GM12874 (cell line): ENCODE results near the gene SCYGR1.

ENCODE experiments used
- CTCF ChIP-seq: IDR thresholded peaks from 2 replicates; pipeline ENCODE4 v1.5.1; 2011; ENCODE audit warnings: low read depth, mild to moderate bottlenecking, control low read depth, low read length, moderate library complexity; ENCODE audit not compliant: insufficient read depth

Gene SCYGR1

GRCh38 chr2:227389231-227389630, 1.5 kb upstream of the SCYGR1 start:
- no peak for TF ChIP-seq CTCF

DNA sequence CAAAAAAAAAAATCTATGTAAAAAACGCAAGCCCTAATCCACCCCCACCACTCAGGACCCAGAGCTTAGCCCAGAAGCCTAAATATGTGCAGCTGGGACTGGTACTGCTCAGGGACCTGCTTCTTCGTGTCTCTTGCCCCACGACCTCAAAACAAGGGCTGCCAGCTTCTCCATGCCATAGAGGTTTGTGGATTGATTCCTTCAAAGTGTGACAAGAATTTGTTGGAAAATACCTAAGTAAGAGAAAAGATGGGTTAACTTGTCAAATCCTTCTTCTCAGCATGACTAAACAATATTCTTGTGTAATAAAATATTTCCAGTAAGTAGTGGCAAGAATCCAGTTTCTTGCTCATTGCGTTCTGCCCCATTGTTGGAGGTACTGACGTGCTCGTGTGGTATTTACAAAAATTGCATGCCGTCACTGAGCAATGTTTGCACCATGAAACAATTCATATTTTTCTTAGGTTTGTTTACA, 825 bp upstream of the SCYGR1 start:
- TF ChIP-seq CTCF = no peak

- no peak for TF ChIP-seq CTCF
These were observed 1.1 kb downstream of the SCYGR1 start for GRCh38 chr2:227386630-227387029.

- TF ChIP-seq CTCF = no peak
These were observed 4.1 kb downstream of the SCYGR1 start for GRCh38 chr2:227383686-227384085.

DNA sequence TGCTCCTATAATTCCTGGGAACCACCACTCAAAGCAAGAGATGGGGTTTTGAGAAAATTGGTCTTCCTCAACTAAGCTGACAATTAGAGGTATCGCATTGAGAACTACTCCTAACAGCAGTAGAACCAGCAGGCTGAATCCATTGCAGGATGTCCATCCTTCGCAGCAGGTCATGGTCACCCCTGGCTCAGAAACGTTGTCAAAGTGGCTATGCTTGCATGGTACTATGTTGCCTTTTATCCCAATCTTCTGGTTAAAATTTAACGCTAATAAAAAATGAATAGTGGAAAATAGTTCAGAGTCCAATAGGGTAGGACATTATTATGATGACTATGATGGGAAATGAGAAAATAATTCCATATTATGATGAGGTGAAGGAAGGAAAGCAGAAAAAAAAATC, 8.7 kb downstream of the SCYGR1 start, which contains the start of gene TM4SF20:
Gene TM4SF20, minus strand, starts transcription at position 212 of the 400 bp plus-strand sequence. Its CDS starts 38 bp downstream, at position 174.
- no peak for TF ChIP-seq CTCF

GRCh38 chr2:227378371-227378782, 9.4 kb downstream of the SCYGR1 start:
- no peak for TF ChIP-seq CTCF

GRCh38 chr2:227377467-227378351, 10.0 kb downstream of the SCYGR1 start:
- peak; percentile 16; the same call in 1 of the 2 replicates for TF ChIP-seq CTCF
